Karpas-422 (cell line): ENCODE measurements around the gene BBS5. TPM values are rescaled to one million over a fixed set of nuclear protein-coding genes. Genes with fewer than 3 reads are reported as not detected.
"Not testable (repeated sequence)": the region's sequence is repeated elsewhere in the genome, so short reads cannot be mapped to it uniquely, and the experiment has no call there.

Experiments used
- DNase-seq: peaks from one replicate; pipeline ENCODE4 v3.0.0-alpha.2; 2015
- H2AFZ ChIP-seq: fragments of 200-600 bp; sonication (generic); 2 replicates; pipeline ENCODE4 v1.6.1; 2014; ENCODE audit warnings: antibody characterized with exemption, low read length, mixed read lengths
- H3K27ac ChIP-seq: fragments of 200-600 bp; sonication (generic); 2 replicates; pipeline ENCODE4 v1.5.1; 2014; ENCODE audit warnings: mild to moderate bottlenecking, low read length, moderate library complexity
- H3K27me3 ChIP-seq: fragments of 200-600 bp; sonication (generic); 2 replicates; pipeline ENCODE4 v1.6.1; 2014; ENCODE audit warnings: low read length, mixed read lengths
- H3K36me3 ChIP-seq: fragments of 200-600 bp; sonication (generic); 2 replicates; pipeline ENCODE4 v1.6.1; 2014; ENCODE audit warnings: low read length, mixed read lengths; ENCODE audit not compliant: insufficient read depth
- H3K4me1 ChIP-seq: fragments of 200-600 bp; sonication (generic); 2 replicates; pipeline ENCODE4 v1.6.1; 2014; ENCODE audit warnings: mild to moderate bottlenecking, low read length, mixed read lengths
- H3K4me2 ChIP-seq: fragments of 200-600 bp; sonication (generic); 2 replicates; pipeline ENCODE4 v1.6.1; 2014; ENCODE audit warnings: low read length, low read depth, mild to moderate bottlenecking; ENCODE audit not compliant: poor library complexity, severe bottlenecking
- H3K4me3 ChIP-seq: fragments of 200-600 bp; sonication (generic); 2 replicates; pipeline ENCODE4 v1.5.1; 2014; ENCODE audit warnings: mild to moderate bottlenecking, antibody characterized with exemption, low read length, mixed read lengths
- H3K79me2 ChIP-seq: fragments of 200-600 bp; sonication (generic); 2 replicates; pipeline ENCODE4 v1.6.1; 2014; ENCODE audit warnings: mild to moderate bottlenecking, low read length, mixed read lengths
- H3K9ac ChIP-seq: fragments of 200-600 bp; sonication (generic); 2 replicates; pipeline ENCODE4 v1.6.0; 2014; ENCODE audit warnings: low read length
- H3K9me2 ChIP-seq: fragments of 200-600 bp; sonication (generic), shearing (Covaris generic); replicated peaks from 2 replicates; pipeline ENCODE4 v1.6.0; 2014; ENCODE audit warnings: mild to moderate bottlenecking, low read length, moderate library complexity; ENCODE audit not compliant: insufficient read depth
- H3K9me3 ChIP-seq: fragments of 300-700, 200-600 bp; sonication (generic); 2 replicates; pipeline ENCODE4 v1.6.1; 2014; ENCODE audit warnings: low read length, mixed read lengths
- H4K20me1 ChIP-seq: fragments of 200-600 bp; sonication (generic); 2 replicates; pipeline ENCODE4 v1.6.1; 2014; ENCODE audit warnings: mild to moderate bottlenecking, antibody characterized with exemption, low read length, low read depth; ENCODE audit not compliant: insufficient read depth
- total RNA-seq: library from RNA; depleted of rRNA; stranded (reverse); fragments of >200 nt; shearing (Covaris generic); gene quantifications from 2 replicates; pipeline ENCODE4 v1.2.3, GENCODE V29; 2014; ENCODE audit warnings: low replicate concordance; rRNA removed

Gene BBS5
- total RNA-seq, 1 experiment from 2014 or later: 2.0 TPM

DNA sequence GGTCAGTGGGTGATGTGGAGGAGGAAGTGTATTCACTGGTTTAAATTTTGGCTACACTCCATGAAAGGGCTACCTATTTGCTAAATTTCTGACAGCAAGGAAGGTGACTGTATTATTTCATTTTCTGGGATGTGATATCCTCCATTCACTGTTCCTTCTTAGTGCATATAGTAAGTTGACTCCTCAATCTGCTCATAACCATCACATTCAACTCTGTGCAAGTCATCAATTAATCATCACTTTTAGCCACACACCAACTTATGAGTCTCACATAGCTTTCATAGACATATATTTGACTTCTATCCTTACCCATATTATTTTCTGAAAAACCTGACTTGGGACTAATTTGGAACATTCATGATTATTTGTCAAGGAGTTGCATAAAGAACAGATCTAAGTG is 47.2 kb downstream of the BBS5 start:
- DNase-seq: no peak
- no peaks in the 10 kb centered on the region for H3K4me1 ChIP-seq
- H3K27ac ChIP-seq: no peak overlapping the region

DNA sequence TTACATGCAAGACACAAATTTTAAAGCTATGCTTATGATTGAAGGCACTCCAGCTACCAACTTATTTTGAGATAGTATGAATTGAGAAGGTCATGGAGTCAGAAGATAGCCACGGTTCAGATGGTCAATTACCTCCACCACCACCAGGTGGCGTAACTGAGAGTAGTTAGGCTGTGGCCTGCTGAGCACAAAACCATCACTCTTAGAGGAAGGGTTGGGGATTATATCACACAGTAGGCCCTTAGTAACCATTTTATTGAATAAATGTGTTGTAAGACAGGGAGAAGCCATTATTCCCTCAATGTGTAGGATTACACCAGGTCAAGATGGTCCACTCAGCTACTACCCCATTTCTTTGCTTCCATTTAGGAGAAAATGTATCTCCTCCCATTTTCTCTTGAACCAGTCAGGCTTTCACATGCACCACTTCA is 49.0 kb downstream of the BBS5 start:
- Histone ChIP-seq H3K4me1 (no peaks in the 10 kb centered on the region), H3K4me2 (no peak overlapping the region), H3K27ac (no peak overlapping the region), H3K79me2 (no peaks in the 10 kb centered on the region), H4K20me1 (no peaks in the 10 kb centered on the region), H3K36me3 (peaks cover 16% of the 10 kb centered on the region; the same call in 1 of the 2 replicates), H3K9ac (no peak overlapping the region), H3K9me3 (no peaks in the 10 kb centered on the region), H2AFZ (no peak overlapping the region), H3K9me2 (no peaks in the 10 kb centered on the region), H3K4me3 (no peak overlapping the region), H3K27me3 (no peaks in the 10 kb centered on the region)
- DNase-seq: peak; percentile 92

More for the DNA sequence above, 47.2 kb downstream of the BBS5 start:
- H3K27me3 ChIP-seq: no peaks in the 10 kb centered on the region
- H2AFZ ChIP-seq: no peak overlapping the region
- H4K20me1 ChIP-seq: no peaks in the 10 kb centered on the region
- no peak overlapping the region for H3K9ac ChIP-seq
- H3K4me3 ChIP-seq: no peak overlapping the region
- no peaks in the 10 kb centered on the region for H3K9me3 ChIP-seq
- H3K79me2 ChIP-seq: no peaks in the 10 kb centered on the region
- H3K4me2 ChIP-seq: no peak overlapping the region
- peaks cover 12% of the 10 kb centered on the region; the same call in 1 of the 2 replicates for H3K36me3 ChIP-seq
- no peaks in the 10 kb centered on the region for H3K9me2 ChIP-seq

DNA sequence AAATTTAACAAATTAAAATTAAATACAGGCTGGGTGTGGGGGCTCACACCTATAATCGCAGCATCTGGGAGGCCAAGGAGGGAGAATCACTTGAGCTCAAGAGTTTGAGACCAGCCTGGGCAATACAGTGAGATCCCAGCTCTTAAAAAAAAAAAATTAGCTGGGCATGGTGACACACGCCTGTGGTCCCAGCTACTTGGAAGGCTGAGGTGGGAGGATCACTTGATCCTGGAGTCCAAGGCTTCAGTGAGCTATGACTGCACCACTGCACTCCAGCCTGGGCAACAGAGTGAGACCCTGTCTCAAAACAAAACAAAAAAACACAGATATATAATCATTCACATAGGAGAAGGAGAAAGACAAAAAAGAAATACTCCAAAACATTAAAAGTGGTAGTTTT is 60.2 kb downstream of the BBS5 start:
- not testable (repeated sequence) for H3K9me3 ChIP-seq, H3K27ac ChIP-seq, H3K4me2 ChIP-seq, H3K27me3 ChIP-seq, H4K20me1 ChIP-seq, H2AFZ ChIP-seq, H3K4me1 ChIP-seq, DNase-seq, H3K79me2 ChIP-seq, H3K9ac ChIP-seq, H3K9me2 ChIP-seq, H3K4me3 ChIP-seq
- peaks cover 10% of the 10 kb centered on the region; the same call in 1 of the 2 replicates for H3K36me3 ChIP-seq

DNA sequence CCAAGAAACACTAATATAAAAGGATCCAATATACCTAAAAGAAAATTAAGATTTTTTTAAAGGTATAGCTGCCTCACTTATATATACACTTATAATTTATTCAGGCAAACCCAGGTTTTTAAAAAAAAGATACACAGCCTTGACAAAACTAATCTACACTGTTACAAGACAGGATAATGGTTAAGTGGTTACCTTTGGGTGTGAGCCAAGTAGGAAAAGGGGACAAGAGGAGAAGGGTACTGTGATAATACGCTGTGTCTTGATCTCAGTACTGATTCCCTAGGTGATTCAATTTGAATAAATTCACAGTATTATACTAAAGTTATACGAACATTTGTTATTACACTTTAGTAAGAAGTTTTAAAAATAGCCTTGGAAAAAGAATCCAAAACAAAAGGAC is 60.9 kb downstream of the BBS5 start:
- Histone ChIP-seq H2AFZ (no peak overlapping the region), H3K4me3 (no peak overlapping the region), H4K20me1 (no peaks in the 10 kb centered on the region), H3K9me3 (no peaks in the 10 kb centered on the region), H3K79me2 (no peaks in the 10 kb centered on the region), H3K27ac (no peak overlapping the region), H3K4me1 (no peaks in the 10 kb centered on the region), H3K9ac (no peak overlapping the region), H3K4me2 (no peak overlapping the region), H3K9me2 (no peaks in the 10 kb centered on the region), H3K27me3 (no peaks in the 10 kb centered on the region), H3K36me3 (peaks cover 10% of the 10 kb centered on the region; the same call in 1 of the 2 replicates)
- DNase-seq: no peak

DNA sequence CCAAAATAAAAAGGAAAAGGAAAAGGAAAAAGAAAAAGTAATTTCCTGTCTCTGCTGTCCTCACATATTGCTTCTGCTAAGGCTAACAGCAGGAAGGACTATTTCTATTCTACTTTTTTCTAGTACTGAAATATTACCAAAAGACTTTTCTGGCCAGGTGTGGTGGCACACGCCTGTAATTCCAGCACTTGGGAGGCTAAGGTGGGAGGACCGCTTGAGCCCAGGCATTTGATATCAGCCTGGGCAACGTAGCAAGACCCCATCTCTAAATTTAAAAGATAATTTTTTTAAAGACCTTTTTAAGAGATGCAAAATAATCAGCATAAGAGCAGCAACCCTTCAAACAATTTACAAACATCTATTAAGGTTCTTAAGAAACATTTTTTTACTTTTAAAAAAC is 63.1 kb downstream of the BBS5 start:
- Histone ChIP-seq H3K79me2 (0 out of 2 replicates have a peak, but pooled peaks cover 3% of the 10 kb centered on the region), H3K27me3 (no peaks in the 10 kb centered on the region), H3K4me1 (no peaks in the 10 kb centered on the region), H3K9me3 (no peaks in the 10 kb centered on the region), H3K9ac (no peak overlapping the region), H3K4me3 (no peak overlapping the region), H3K4me2 (no peak overlapping the region), H3K36me3 (peaks cover 4% of the 10 kb centered on the region; the same call in 1 of the 2 replicates), H3K27ac (no peak overlapping the region), H3K9me2 (no peaks in the 10 kb centered on the region), H2AFZ (no peak overlapping the region), H4K20me1 (no peaks in the 10 kb centered on the region)
- DNase-seq: no peak

DNA sequence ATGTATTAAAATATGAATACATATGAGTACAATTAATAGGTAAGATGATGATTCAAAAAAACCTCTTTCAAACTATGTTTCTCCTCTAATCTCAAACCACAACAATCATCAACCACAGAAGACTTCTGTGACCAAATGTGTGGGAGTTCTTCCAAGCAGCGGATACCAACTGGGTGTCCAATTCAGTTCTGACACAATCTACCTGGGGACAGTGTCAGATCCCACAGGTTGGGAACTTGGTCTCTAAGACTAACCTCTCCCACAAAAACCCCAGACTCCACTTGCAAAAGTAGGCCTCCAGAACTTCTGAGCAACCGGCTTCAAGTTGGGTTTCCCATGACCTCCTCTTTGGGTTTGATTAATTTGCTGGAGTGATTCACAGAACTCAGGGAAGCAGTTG is 67.5 kb downstream of the BBS5 start:
- H3K9me3 ChIP-seq: no peaks in the 10 kb centered on the region
- no peak overlapping the region for H3K4me2 ChIP-seq
- no peak overlapping the region for H3K9ac ChIP-seq
- H3K9me2 ChIP-seq: no peaks in the 10 kb centered on the region
- no peak overlapping the region for H3K27ac ChIP-seq
- H3K79me2 ChIP-seq: 0 out of 2 replicates have a peak, but pooled peaks cover 3% of the 10 kb centered on the region
- H3K36me3 ChIP-seq: peaks cover 13% of the 10 kb centered on the region
- no peak overlapping the region for H2AFZ ChIP-seq
- H3K4me3 ChIP-seq: no peak overlapping the region
- no peaks in the 10 kb centered on the region for H3K27me3 ChIP-seq
- H3K4me1 ChIP-seq: no peaks in the 10 kb centered on the region
- H4K20me1 ChIP-seq: no peaks in the 10 kb centered on the region
- no peak for DNase-seq

Other genes starting within 250 kb of the BBS5 start
- not detected in 2 replicates for gene LRP2, start 117.0 kb upstream of the BBS5 start, total RNA-seq
- 0.07 TPM in 1 of 2 replicates, not detected in the other for gene KLHL41, start 30.2 kb downstream of the BBS5 start, total RNA-seq
- 28.7 and 46.6 TPM in 2 replicates for gene FASTKD1, start 94.4 kb downstream of the BBS5 start, total RNA-seq
- 25.0 and 37.5 TPM in 2 replicates for gene PPIG, start 104.9 kb downstream of the BBS5 start, total RNA-seq
- 0.07 and 0.18 TPM in 2 replicates for gene CFAP210, start 214.9 kb downstream of the BBS5 start, total RNA-seq
- gene PHOSPHO2, start 215.0 kb downstream of the BBS5 start, total RNA-seq: 4.6 and 13.0 TPM in 2 replicates